HFFc6 (cell line): ENCODE results near the gene LRRC8D. TPM values are rescaled to one million over a fixed set of nuclear protein-coding genes. Genes with fewer than 3 reads are reported as not detected.

Experiments
- DNase-seq: peaks from one replicate; pipeline ENCODE4 v3.0.0-alpha.2; 2018
- H3K27ac Mint-ChIP-seq: 2 replicates; pipeline ENCODE4 v1.8.0; 2020; ENCODE audit warnings: mild to moderate bottlenecking, mixed read lengths
- H3K27me3 Mint-ChIP-seq: 2 replicates; pipeline ENCODE4 v1.8.0; 2021; ENCODE audit warnings: mild to moderate bottlenecking, moderate library complexity, mixed read lengths; ENCODE audit not compliant: insufficient read depth
- H3K36me3 Mint-ChIP-seq: 2 replicates; pipeline ENCODE4 v1.8.0; 2021; ENCODE audit warnings: low read depth, mixed read lengths
- H3K4me1 Mint-ChIP-seq: 2 replicates; pipeline ENCODE4 v1.8.0; 2020; ENCODE audit warnings: low read depth, mixed read lengths
- H3K4me3 Mint-ChIP-seq: 2 replicates; pipeline ENCODE4 v1.8.0; 2020; ENCODE audit warnings: mild to moderate bottlenecking, moderate library complexity, mixed read lengths
- H3K9me3 Mint-ChIP-seq: 2 replicates; pipeline ENCODE4 v1.8.0; 2020; ENCODE audit warnings: mild to moderate bottlenecking, mixed read lengths
- CTCF ChIP-seq: fragments of 200-600 bp; sonication (generic); IDR thresholded peaks from 2 replicates; pipeline ENCODE4 v1.5.0; 2021; ENCODE audit warnings: antibody characterized with exemption, mild to moderate bottlenecking
- total RNA-seq, 6 experiments: library from RNA; stranded (reverse); fragmentation: NEBNext Ultra II Directional; extraction: Animal tissue kit (Norgen Biotek cat#: 25700); gene quantifications; 2 replicates in 1 of 6; 3 replicates in 5 of 6; pipeline ENCODE4 v1.2.3, GENCODE V29; 2021

The LRRC8D gene
- total RNA-seq, 6 experiments from 2014 or later, result 33.5 to 46.7 (median 41.8) TPM

DNA sequence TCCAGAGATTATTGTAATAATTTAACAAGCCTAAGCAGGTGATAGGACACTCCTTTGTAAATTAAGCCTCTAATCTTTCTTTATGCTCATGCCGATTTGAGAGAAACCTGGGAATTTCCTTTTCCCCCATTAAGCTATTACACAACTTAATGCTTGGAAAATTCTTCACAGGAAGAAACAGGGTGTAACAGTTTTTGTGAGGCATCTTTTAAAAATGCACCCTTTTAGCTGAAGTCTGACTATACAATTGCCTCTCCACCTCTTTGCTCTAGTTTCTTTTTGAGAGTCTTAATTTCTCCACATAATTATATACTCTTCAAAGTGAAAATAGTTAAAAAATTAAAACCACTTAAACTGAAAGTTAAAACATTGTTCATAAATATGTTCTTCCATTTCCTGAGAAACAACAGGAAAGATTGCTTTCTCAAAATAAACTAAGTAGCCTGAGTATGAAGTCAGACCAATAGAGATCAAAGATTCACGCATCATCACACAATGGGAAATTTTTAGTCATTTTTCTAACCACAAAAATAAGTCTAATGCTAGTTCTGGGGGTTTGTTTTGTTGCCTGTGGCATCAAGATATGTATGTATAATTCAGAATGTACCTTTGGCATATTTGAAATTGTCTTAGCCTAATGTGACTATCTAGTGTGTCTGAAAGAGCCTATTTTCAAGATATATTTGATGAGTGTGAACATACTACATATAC is 34.7 kb downstream of the LRRC8D start:
- H3K4me3 Mint-ChIP-seq, result no peak overlapping the region
- no peak overlapping the region for H3K27ac Mint-ChIP-seq
- no peaks in the 10 kb centered on the region for H3K9me3 Mint-ChIP-seq
- peaks cover 5% of the 10 kb centered on the region for H3K36me3 Mint-ChIP-seq
- TF ChIP-seq CTCF, result no peak
- H3K27me3 Mint-ChIP-seq, result no peaks in the 10 kb centered on the region
- peak; percentile 47 for DNase-seq
- peaks cover 8% of the 10 kb centered on the region for H3K4me1 Mint-ChIP-seq

DNA sequence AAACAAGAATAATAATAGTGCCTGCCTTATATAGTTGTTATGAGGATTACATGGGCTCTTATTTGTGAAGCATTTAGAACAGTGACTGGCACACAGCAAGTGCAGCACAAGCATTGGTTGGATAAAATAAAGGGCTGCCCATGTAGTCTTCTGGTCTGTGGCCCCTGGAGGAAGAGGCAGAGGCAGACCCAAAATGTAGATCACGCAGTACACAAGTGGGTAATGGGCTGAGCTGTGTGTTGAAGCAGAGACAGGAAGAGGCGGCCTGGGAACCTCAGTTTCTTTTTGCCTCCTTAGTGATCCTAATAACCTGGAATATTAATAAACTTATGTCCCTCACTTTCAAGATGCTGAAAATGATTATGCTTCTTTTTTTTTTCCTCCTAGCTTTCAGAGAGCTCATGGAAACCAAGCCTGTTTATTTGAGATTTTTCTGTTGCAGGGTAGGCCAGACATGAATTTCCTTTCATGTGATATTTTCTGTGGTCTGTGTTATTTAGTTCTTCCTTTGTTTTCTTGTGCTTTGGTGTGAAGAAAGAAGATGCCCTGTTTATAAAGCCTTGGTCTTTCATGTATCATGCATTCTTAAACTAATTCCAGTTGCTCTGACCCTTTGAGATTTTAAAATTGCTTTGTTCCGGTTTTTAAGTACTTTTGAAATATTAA is 42.5 kb downstream of the LRRC8D start:
- DNase-seq, result no peak
- H3K27ac Mint-ChIP-seq, result peak overlapping the region; percentile 50; the same call in 1 of the 2 replicates
- no peak for TF ChIP-seq CTCF
- peaks cover 37% of the 10 kb centered on the region for H3K36me3 Mint-ChIP-seq
- no peaks in the 10 kb centered on the region for H3K9me3 Mint-ChIP-seq
- H3K4me3 Mint-ChIP-seq, result no peak overlapping the region
- no peaks in the 10 kb centered on the region for H3K27me3 Mint-ChIP-seq
- peaks cover 68% of the 10 kb centered on the region for H3K4me1 Mint-ChIP-seq

DNA sequence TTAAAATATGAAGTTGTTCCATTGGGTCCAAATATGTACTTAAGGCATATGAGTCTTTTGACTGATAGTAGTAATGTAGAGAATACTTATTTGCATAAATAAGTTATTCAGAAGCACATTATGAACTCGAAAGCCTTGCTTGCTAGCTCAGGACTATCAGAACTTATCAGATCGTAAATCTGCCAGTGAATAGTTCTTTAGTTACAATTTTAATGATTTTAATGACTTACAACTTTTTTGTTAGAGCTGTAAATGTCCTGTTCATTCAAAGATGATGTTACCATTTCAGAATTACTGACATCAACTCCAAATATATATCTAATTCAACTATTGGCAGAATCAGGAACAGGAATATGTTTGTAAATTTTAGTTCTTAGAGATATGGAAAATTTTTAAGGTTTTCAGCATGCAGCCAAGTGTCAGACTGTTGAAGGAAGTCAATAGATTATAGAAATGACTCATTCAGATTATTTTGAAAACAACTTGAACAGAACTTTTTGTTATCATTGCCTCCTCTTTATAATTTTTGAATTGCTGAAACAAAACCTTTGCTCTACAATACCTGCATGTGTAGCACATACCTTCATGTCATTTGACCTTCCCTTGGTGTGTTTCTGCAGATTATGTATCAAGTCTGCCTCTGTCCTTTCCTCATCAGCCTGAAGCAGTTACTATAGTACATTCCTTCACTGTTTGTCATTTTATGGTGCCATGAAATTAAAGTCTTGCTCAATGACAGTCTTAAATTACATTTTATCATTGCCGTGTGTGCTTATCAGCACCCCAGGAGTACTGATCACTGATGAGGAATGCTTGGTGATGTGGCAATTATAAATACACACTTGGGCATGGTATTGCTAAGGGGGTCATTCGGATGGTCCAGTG is 44.9 kb downstream of the LRRC8D start:
- H3K27ac Mint-ChIP-seq, result peak overlapping the region; percentile 82
- peak; percentile 70 for DNase-seq
- H3K36me3 Mint-ChIP-seq, result peaks cover 45% of the 10 kb centered on the region

DNA sequence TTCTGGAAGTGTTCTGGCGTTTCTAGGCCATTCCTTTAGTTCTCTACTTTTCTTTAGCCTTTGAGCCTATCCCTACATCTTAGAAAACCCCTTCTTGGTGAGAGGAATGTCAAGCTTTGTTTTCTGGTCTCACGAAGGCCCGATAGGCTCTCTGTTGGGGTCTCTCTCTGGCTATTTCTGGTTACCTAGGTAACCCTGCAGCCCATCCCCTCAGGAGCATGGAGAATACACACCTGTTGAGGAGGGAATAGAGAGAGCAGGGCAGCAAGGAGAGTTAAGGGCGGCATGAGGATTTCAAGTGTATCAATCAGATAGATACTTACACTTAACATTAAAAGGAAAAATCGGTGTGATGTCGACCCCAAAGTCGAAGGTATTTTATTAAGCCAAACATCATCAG is 45.7 kb downstream of the LRRC8D start:
- no peak for TF ChIP-seq CTCF
- Mint-ChIP-seq H3K4me1 (peaks cover 74% of the 10 kb centered on the region), H3K36me3 (peaks cover 37% of the 10 kb centered on the region), H3K4me3 (no peak overlapping the region), H3K9me3 (no peaks in the 10 kb centered on the region), H3K27me3 (no peaks in the 10 kb centered on the region), H3K27ac (peak overlapping the region; percentile 82)
- DNase-seq, result no peak

More for the DNA sequence above, 44.9 kb downstream of the LRRC8D start:
- Mint-ChIP-seq H3K4me3 (peak overlapping the region; percentile 48), H3K9me3 (no peaks in the 10 kb centered on the region), H3K27me3 (no peaks in the 10 kb centered on the region), H3K4me1 (peaks cover 76% of the 10 kb centered on the region)
- TF ChIP-seq CTCF, result no peak

DNA sequence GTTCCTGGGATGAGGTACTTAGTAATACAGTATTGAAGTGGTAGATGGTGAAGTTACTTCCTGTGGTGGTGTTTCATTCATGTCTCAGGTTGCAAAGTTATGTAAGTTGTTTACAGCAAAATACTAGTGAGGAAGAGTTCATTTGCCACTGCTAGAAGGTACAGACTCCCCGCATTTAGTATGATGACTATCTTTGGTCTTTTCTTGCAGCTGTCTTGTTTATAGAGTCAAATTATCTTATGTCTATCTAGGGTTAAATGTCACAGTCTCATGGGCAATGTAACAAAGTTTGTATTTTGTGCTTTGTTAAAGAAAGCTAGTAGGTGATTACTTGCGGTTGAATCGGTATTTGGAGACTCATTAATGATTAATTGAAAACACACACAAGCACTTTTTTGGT is 50.2 kb downstream of the LRRC8D start:
- Mint-ChIP-seq H3K4me3 (no peak overlapping the region), H3K4me1 (peaks cover 58% of the 10 kb centered on the region), H3K27me3 (no peaks in the 10 kb centered on the region), H3K9me3 (no peaks in the 10 kb centered on the region), H3K27ac (no peak overlapping the region), H3K36me3 (peaks cover 20% of the 10 kb centered on the region)
- no peak for DNase-seq
- TF ChIP-seq CTCF, result no peak
